HepG2 (cell line): ENCODE results near the gene SULT1B1. TPM values are rescaled to one million over a fixed set of nuclear protein-coding genes. Genes with fewer than 3 reads are reported as not detected.

Source experiments
- HINFP ChIP-seq: sonication (generic); formaldehyde crosslinking; IDR thresholded peaks from 2 replicates; pipeline ENCODE4 v1.4.0; 2020; ENCODE audit warnings: low read depth, mild to moderate bottlenecking, missing genetic modification reagents
- NFYB ChIP-seq: sonication (generic); formaldehyde crosslinking; IDR thresholded peaks from 2 replicates; pipeline ENCODE4 v1.4.0; 2020; ENCODE audit warnings: missing genetic modification reagents
- YEATS2 ChIP-seq: sonication (generic); formaldehyde crosslinking; IDR thresholded peaks from 2 replicates; pipeline ENCODE4 v1.4.0; 2020; ENCODE audit warnings: missing genetic modification reagents, borderline replicate concordance
- ZNF318 ChIP-seq: sonication (generic); formaldehyde crosslinking; IDR thresholded peaks from 2 replicates; pipeline ENCODE4 v1.4.0; 2020; ENCODE audit warnings: mild to moderate bottlenecking, missing genetic modification reagents
- ZNF326 ChIP-seq: sonication (generic); formaldehyde crosslinking; IDR thresholded peaks from 2 replicates; pipeline ENCODE4 v1.4.0; 2020; ENCODE audit warnings: missing genetic modification reagents, borderline replicate concordance
- ZNF530 ChIP-seq: sonication (generic); formaldehyde crosslinking; IDR thresholded peaks from 2 replicates; pipeline ENCODE4 v1.5.0; 2020; ENCODE audit warnings: low read depth, mild to moderate bottlenecking, missing genetic modification reagents
- ZNF660 ChIP-seq: sonication (generic); formaldehyde crosslinking; IDR thresholded peaks from 2 replicates; pipeline ENCODE4 v1.5.1; 2020; ENCODE audit warnings: mild to moderate bottlenecking, low read depth, missing genetic modification reagents, borderline replicate concordance
- polyA plus RNA-seq, 8 experiments: library from polyadenylated mRNA; depleted of rRNA in 3 of 8; stranded (reverse) in 7 of 8; unstranded in 1 of 8; fragments of >200 nt; fragmentation: Illumina TruSeq in 4 of 8; extraction: Trizol in 4 of 8; gene quantifications; 2 replicates each; pipeline versions ENCODE4 v1.2.1 to v1.2.3, GENCODE V29; 2011 to 2016; ENCODE audit warnings: low read depth in 4 of 8, missing spikeins in 1 of 8, mixed read lengths in 1 of 8; ENCODE audit not compliant: insufficient read depth in 1 of 8
- total RNA-seq, 5 experiments: library from RNA; depleted of rRNA; stranded (reverse); fragments of >200 nt; fragmentation: Illumina TruSeq; extraction: Trizol; gene quantifications; 2 replicates each; pipeline ENCODE4 v1.2.3, GENCODE V29; 2016; ENCODE audit warnings: low read depth in 1 of 5
- TF ChIP-seq, protein P1 (sequence below): sonication (generic); formaldehyde crosslinking; IDR thresholded peaks from one replicate; pipeline ENCODE4 v1.5.1; 2020; ENCODE audit warnings: mild to moderate bottlenecking, missing genetic modification reagents; ENCODE audit errors: not compliant biosample characterization

Gene SULT1B1
- total and polyA plus RNA-seq, 2 of the 13 experiments (the other 11 are each of a cell fraction or from before 2014, with no cell fraction given): 0.20 to 0.25 TPM

DNA sequence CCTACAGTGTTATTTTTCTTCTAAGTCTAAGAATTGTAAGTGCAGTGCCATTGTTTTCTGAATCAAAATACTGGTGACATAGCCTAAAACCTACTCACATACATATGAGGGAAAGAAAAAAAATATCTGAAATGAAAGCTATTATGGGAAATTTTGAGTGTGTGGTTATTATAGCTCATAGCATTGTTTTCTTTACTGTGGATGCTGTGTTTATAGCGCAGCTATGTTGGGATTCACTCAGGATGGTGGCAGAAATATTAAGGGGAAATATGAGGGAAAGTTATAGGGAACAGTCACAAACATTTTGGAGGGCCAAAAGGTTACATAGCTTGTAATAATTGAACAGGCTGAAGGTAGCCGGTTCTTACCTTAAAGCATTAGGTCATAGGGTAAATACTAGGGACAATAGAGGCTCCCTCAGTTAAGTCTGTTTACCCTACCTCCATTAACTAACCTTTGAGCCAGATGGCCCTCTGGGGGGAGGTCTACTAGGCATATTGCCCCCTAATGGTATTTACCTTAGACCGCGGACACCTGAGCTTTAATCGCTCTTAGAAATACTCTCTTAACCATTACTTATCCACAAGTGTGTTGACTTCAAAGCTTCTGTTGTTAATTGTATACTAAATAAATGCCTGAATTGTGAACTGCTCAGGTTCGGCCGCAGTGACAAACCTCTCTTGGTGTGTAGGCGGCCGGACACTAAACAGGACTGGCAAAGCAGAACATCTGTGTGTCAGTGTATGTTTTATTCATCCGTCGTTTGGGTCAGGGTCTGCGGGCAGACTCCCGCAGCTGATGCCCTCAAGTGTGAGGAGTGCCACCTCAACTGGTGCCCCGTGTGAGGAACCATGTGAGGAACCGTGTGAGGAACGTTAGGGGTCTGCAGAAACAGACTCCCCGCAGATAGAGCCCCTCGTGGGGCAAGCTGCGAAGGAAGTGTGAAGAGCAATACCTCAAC lies 21.3 kb upstream of the SULT1B1 start (continued):
- TF ChIP-seq HINFP (0 out of 2 replicates have a peak, but pooled peaks have one; percentile 20), NFYB (no peak), ZNF660 (no peak), ZNF530 (no peak), ZNF318 (CRISPR knock-in tag) (no peak), ZNF326 (CRISPR knock-in tag) (no peak), YEATS2 (CRISPR knock-in tag) (peak; percentile 56; the same call in 1 of the 2 replicates)
- TF ChIP-seq, protein P1, sequence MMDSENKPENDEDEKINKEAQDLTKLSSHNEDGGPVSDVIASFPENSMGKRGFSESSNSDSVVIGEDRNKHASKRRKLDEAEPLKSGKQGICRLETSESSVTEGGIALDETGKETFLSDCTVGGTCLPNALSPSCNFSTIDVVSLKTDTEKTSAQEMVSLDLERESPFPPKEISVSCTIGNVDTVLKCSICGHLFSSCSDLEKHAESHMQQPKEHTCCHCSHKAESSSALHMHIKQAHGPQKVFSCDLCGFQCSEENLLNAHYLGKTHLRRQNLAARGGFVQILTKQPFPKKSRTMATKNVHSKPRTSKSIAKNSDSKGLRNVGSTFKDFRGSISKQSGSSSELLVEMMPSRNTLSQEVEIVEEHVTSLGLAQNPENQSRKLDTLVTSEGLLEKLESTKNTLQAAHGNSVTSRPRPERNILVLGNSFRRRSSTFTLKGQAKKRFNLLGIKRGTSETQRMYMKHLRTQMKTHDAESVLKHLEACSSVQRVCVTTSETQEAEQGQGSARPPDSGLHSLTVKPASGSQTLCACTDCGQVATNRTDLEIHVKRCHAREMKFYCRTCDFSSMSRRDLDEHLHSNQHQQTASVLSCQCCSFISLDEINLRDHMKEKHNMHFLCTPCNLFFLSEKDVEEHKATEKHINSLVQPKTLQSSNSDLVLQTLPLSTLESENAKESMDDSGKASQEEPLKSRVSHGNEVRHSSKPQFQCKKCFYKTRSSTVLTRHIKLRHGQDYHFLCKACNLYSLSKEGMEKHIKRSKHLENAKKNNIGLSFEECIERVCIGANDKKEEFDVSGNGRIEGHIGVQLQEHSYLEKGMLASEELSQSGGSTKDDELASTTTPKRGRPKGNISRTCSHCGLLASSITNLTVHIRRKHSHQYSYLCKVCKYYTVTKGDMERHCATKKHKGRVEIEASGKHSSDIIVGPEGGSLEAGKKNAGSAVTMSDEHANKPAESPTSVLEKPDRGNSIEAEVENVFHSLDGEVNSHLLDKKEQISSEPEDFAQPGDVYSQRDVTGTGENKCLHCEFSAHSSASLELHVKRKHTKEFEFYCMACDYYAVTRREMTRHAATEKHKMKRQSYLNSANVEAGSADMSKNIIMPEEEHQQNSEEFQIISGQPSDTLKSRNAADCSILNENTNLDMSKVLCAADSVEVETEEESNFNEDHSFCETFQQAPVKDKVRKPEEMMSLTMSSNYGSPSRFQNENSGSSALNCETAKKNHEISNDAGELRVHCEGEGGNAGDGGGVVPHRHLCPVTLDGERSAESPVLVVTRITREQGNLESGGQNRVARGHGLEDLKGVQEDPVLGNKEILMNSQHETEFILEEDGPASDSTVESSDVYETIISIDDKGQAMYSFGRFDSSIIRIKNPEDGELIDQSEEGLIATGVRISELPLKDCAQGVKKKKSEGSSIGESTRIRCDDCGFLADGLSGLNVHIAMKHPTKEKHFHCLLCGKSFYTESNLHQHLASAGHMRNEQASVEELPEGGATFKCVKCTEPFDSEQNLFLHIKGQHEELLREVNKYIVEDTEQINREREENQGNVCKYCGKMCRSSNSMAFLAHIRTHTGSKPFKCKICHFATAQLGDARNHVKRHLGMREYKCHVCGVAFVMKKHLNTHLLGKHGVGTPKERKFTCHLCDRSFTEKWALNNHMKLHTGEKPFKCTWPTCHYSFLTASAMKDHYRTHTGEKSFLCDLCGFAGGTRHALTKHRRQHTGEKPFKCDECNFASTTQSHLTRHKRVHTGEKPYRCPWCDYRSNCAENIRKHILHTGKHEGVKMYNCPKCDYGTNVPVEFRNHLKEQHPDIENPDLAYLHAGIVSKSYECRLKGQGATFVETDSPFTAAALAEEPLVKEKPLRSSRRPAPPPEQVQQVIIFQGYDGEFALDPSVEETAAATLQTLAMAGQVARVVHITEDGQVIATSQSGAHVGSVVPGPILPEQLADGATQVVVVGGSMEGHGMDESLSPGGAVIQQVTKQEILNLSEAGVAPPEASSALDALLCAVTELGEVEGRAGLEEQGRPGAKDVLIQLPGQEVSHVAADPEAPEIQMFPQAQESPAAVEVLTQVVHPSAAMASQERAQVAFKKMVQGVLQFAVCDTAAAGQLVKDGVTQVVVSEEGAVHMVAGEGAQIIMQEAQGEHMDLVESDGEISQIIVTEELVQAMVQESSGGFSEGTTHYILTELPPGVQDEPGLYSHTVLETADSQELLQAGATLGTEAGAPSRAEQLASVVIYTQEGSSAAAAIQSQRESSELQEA (CRISPR knock-in tag): no peak
